GM21619 (cell line): ENCODE results near the gene PAEP.
"Not testable (repeated sequence)": the region's sequence is repeated elsewhere in the genome, so short reads cannot be mapped to it uniquely, and the experiment has no call there.

Source experiments
- ATAC-seq: cut with Tn5 transposase; IDR thresholded peaks from one replicate; pipeline ENCODE4 v1.9.1; 2021; ENCODE audit not compliant: unreplicated experiment

PAEP gene

GRCh38 chr9:135525241-135526088, 36.1 kb upstream of the PAEP start:
- no peak for ATAC-seq

DNA sequence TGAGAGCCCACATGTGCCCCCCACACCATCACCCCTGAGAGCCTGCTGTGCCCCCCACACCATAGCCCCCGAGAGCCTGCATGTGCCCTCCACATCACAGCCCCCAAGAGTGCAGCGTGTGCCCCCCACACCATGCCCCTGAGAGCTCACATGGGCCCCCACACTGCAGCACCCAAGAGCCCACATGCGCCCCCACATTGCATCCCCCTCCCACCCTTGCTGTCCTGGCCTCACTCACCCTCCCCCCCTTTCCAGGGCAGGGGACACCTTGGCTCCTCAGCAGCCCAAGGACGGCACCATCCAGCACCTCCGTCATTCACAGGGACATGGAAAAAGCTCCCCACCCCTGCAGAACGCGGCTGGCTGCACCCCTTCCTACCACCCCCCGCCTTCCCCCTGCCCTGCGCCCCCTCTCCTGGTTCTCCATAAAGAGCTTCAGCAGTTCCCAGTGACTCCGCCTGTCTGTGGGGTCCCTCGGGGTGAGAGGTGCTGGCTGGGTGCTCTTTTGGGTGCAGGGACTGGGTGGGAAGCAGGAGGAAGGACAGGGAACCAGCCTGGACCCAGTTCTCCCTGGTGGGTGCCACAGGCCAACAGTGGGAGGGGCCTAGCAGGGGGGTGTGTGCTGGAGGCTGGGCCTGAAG, 35.3 kb upstream of the PAEP start:
- ATAC-seq = no peak

DNA sequence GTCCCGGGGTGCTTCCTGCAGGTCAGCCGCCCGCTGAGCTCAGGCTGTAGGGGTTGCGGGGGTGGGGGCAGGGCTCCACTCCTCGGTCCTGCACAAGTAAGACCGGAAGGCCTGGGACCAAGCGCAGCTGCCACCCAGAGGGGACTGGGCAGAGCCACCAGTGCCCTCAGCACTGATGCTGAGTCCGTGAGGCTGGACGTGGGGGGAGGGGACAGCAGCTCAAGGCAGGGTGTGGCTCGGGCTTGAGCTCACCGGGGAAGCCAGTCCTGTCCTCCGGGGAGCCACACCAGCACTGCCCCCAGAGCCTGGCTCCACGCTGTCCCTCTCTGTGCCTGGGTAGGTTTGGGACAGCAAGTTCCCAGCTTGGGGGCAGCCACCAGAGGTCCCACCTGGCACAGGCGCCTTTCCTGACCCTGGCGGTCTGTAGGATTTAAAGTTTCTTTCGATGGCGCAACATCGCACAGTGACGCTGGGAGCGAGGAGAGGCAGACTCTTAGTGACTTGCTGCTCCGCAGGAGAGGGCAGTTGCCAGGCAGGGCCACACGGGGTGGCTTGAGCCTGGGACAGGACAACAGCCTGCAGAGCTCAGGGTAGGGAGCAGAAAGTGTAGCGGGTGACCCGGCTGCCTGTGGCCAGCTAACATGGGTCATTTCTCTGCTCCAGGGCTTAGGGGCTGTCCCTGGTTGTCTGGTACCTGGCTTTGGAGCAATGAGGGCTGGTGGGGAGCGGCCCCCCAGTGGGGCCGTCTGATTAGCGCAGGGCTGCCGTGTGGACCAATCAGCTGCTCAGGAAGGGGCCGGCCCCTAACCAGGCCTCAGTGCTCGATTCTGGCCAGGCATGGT, 34.6 kb upstream of the PAEP start:
- no peak for ATAC-seq

DNA sequence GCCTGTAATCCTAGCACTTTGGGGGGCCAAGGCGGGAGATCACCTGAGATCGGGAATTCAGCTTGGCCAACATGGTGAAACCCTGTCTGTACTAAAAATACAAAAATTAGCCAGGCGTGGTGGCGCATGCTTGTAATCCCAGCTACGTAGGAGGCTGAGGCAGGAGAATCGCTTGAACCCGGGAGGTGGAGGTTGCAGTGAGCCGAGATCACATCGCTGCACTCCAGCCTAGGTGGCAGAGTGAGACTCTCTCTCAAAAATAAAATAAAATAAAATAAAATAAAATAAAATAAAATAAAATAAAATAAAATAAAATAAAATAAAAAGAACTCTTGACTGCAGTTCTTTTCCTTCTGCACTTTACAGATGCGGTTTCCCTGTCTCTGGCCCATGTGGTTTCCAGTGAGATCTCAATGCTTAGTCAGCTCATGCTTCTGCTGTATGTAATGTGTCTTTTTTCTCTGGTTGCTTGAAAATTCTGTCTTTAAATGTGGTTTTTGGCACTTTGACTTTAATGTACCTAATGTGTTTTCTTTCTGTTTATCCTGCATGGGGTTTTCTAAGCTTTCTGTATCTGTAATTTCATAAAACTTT, 32.6 kb upstream of the PAEP start:
- ATAC-seq = not testable (repeated sequence)

DNA sequence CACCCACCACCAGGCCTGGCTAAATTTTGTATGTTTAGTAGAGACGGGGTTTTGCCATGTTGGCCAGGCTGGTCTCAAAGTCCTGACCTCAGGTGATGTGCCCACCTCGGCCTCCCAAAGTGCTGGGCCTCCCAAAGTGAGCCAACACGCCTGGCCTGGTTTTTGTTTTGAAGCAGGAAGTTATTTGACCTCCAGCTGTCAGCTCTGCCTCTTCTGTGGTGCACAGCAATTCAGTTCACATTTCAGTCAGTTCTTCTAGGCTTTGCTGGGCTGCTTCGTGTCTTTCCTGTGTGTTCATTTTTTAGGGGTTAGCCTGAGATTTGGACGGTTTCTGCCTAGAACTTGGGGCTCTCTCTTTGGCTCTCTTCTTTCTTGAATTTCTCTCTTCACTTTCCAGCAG, 31.4 kb upstream of the PAEP start:
- ATAC-seq = no peak

- no peak for ATAC-seq
Measured at GRCh38 chr9:135531096-135531495, 30.5 kb upstream of the PAEP start.

GRCh38 chr9:135533113-135533512, 28.4 kb upstream of the PAEP start:
- no peak for ATAC-seq

DNA sequence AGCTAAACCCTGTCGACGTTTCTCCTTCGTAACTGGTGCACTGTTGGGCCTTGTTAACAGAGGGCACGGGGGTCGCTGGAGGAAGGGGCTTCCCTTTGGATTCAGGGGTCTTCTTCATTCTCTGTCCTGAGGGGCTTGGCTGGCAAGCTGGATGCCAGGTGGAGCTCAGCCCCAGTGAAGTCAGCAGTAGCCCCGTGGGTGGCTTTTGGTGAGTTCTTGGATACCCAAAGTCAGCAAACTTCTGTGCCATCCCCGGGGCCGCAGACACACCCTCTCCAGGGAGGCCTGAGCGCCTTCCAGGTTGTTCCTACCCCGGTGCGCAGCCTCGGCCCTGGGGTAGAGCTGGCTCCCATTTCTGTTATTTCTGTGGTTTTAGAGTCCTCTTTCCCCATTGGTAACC, 27.9 kb upstream of the PAEP start:
- ATAC-seq = no peak

DNA sequence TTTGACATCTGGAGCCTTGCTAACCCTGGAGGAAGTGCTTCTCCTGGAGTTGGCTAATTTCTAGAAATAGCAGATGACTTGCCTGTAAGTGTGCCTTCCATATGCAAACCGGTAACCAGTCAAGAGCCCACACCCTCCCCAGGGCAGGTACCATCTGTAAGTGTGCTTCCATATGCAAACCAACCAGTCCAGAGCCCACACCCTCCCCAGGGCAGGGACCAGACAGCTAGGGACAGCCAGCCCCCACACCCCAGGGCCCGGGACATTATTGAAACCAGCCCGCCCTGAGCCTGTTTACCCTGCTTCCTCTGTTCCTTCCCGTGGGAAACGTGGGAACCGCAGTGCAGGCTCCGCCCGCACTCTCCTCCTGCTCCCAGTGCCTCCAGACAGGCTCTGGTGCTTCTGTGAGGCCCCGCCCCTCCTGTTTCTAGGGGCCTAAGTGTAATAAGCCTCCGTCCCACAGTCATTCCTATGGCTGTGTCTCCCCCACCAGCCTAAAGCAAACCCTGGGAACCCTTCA, 27.3 kb upstream of the PAEP start:
- not testable (repeated sequence) for ATAC-seq

GRCh38 chr9:135534826-135535225, 26.7 kb upstream of the PAEP start:
- not testable (repeated sequence) for ATAC-seq

- ATAC-seq = not testable (repeated sequence)
Measured at GRCh38 chr9:135535631-135536030, 25.9 kb upstream of the PAEP start.

DNA sequence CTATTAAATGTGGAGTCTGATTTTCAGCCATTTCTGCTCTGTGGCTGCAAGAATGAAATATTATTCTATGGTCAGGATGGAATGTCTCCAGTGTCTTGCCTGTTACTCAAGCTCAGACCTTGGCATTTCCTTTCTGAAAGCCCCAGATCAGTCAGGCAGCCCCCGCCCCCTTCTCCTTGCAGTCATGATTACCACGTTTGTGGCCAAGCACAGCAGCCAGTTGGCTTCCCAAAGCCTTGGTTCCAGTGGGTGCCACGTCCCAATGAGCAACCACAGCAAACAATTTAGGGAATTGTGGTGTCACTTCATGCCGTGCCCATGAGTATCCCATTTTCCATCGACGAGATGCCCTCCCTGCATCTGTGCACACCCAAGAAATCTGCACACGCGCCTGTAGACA, 25.3 kb upstream of the PAEP start:
- ATAC-seq = no peak

DNA sequence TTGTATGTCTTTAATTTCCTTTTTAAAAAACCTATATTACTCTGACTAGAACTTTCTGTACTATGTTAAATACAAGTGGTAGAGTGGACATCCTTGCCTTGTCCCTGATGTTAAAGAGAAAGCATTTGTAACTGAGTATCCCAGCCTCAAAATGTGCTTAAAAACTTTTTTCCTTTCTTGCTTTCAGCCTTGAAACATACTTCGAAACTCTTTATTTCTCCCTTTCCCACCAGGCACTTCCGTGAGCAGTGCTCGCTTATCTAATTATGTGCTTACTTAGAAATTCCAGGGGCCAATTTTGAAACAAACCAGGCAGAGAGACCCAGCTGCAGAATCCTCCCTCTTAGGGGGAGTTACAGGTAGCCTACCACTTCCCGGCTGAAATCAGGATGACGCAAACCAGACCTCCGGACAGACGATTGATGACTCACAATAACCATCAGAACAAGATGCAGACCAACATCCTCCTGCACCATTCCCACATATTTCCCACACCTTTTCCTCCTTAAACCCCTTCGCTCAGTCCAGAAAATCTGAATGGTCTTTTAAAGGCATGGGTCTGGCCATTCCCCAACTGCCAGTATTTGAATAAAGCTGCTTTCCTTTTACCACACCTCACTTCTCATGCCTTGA, 18.2 kb upstream of the PAEP start:
- not testable (repeated sequence) for ATAC-seq

DNA sequence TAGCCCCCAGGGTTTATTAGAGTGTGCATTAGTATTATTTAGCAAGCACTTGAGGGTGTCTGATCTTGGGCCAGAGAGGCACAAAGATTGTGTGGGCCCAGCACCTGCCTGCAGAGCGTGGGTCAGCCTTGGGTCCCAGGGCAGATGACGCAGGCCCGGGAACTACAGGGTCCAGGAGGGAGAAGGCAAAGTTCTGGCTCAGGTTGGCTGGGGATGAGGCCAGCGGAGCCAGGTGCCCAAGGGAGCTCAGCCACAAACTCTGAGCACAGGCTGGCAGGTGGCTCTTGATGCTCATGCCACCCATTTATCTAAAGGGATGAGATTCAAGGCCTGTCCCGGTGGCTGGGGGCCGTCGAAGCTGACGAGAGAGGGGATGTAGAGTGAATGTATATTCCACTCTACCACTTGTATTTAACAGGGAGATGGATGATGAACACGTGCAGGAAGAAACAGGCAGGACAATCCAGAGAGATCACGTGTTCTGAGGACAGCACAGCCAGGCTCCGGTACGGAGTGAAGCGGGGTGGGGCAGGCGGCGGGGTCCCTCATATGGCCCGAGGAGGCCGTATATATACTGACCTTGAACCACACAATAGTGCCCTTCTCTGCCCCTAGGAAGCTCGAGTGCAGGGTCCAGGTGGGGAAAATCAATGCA, 16.4 kb upstream of the PAEP start:
- no peak for ATAC-seq

- ATAC-seq = not testable (repeated sequence)
Measured at GRCh38 chr9:135545646-135546176, 15.8 kb upstream of the PAEP start, which contains the start of gene OBP2A. Gene OBP2A (plus strand): TSS chr9:135546126. CDS start chr9:135546181, 55 bp downstream.

DNA sequence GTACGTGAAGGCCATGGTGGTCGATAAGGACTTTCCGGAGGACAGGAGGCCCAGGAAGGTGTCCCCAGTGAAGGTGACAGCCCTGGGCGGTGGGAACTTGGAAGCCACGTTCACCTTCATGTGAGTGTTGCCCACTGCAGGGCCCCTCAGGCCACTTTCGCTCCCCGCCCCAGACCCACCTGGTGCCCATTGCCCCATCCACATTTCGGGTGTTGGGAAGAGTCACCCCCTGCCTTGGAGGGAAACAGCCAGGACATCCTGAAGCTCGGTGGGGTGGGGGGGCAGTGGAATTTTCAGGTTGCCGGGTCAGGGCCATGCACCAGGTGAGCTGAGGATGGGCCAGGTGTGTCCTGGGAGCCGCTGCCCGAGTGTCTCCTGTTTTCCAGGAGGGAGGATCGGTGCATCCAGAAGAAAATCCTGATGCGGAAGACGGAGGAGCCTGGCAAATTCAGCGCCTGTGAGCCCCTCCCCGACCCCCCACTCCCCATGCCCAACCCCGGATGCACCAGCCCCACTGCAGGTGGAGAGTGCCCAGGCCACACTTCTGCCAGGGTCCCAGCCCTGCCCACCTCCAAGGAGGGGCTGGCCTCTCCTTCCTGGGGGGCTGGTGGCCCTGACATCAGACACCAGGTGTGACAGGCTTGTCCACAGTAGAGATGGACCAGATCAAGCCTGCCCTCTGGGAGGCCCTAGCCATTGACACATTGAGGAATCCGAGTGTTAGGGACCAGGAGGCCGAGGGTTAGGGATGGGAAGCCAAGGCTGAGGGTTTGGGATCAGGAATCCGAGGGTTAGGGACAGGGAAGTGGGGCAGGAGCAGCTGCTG, 14.6 kb upstream of the PAEP start:
- not testable (repeated sequence) for ATAC-seq

DNA sequence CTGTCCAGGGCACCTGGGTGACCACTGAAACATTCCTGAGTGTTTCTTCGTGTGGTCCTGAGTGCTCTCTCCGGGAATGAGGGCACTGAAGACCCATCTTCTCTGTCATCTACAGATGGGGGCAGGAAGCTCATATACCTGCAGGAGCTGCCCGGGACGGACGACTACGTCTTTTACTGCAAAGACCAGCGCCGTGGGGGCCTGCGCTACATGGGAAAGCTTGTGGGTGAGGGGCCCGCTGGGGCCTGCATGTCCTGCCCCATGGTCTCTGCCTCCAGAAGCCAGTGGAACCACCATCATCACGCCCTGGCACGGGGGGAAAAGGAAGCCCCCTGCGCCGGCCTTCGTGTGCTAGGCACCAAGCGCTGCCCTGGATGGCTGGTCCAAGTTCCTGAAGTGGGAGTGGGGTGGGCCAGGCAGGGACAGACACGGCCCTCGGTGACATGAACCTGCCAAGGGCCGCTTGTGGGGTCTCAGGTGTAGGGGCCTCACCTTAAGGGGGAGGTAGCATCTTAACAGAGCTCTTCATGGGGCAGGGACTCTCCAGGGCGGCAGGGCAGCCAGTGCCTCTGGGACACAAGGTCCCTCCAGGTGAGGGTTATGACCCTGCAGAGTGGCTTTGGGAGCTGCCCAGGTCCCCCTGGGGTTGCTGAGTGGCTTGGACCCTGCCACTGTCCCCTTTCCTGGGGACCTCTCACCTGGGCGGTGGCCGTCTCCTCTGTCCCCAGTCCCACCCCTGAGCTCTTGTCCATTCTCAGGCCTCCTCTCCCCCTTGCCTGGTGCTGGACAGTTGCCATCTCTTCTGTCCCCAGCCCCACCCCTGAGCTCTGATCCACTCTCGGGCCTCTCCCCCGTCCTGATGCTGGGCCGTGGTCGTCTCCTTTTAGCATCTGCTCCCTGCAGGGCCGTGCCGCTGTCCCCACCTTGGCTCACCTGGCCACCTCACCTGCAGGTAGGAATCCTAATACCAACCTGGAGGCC, 13.5 kb upstream of the PAEP start:
- no peak for ATAC-seq
